Measurements from ENCODE around the gene OPTC.

OPTC gene

GRCh38 chr1:203491664-203492063 is 2.3 kb upstream of the OPTC start:
- no peak for DNase-seq (ENCODE audit: low spot score)

DNA sequence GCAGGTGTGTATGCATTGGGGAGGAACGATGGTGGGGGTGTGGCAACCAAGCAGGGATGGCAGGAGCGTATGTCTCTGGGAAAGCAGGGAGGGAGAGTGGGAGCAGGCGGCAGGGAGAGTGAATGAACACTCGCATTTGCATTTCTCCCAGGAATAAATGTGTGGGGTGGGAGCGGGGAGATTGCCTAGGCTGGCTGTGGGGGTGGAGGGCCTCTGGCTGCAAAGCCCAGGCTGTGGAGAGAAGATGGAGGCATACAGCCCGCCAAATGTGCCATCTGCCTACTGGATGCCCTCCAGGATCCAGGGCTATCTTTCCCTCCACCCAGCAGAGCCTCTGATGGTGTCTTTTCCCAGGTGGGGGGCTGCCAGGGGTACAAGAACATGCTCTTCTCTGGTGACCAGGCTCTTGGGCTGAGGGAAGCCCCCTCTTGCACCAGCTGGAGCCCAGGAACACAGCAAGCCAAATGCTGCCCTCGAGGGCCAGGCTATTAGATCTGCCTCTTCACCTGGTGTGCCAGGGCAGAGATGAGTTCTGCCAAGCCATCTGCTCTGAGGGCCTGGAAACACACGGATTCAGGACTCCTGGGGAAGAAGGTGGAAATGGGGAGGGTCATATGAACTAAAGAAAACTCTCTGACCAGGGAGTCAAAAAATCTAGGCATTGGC is 1.7 kb upstream of the OPTC start:
- no peak for DNase-seq (ENCODE audit: low spot score)

- no peak for DNase-seq (ENCODE audit: low spot score)
These were observed 1.2 kb upstream of the OPTC start for GRCh38 chr1:203492748-203493130.

- no peak for DNase-seq (ENCODE audit: low spot score)
These were observed 1.9 kb downstream of the OPTC start for GRCh38 chr1:203495845-203496244.

GRCh38 chr1:203497269-203497777 is 3.4 kb downstream of the OPTC start:
- DNase-seq (ENCODE audit: low spot score) = no peak

GRCh38 chr1:203499643-203500278 is 5.8 kb downstream of the OPTC start:
- no peak for DNase-seq (ENCODE audit: low spot score)

GRCh38 chr1:203500279-203500678 is 6.3 kb downstream of the OPTC start:
- no peak for DNase-seq (ENCODE audit: low spot score)

DNA sequence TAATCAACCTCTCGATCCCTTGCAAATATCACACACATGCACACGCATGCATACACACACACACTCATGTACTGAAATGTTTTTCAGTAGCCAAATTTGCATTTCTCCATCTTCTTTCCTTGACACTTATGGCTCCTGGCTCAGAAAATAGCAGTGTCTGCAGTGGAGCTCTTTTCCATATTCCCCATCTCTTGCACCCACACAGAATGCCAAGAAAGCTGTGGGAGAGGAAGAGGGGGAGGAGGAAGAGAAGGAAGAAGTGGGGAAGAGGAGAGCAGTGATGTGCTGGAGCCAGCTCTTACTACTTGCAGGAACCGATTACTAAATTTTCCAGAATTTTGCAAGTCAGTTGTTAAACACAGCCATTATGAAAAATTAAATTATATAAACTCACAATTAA is 9.9 kb downstream of the OPTC start:
- DNase-seq (ENCODE audit: low spot score) = peak; percentile 69

- DNase-seq (ENCODE audit: low spot score) = peak; percentile 77
These were observed 10.7 kb downstream of the OPTC start for GRCh38 chr1:203504400-203505250.

GRCh38 chr1:203505526-203506204 is 11.7 kb downstream of the OPTC start:
- DNase-seq (ENCODE audit: low spot score) = no peak

DNA sequence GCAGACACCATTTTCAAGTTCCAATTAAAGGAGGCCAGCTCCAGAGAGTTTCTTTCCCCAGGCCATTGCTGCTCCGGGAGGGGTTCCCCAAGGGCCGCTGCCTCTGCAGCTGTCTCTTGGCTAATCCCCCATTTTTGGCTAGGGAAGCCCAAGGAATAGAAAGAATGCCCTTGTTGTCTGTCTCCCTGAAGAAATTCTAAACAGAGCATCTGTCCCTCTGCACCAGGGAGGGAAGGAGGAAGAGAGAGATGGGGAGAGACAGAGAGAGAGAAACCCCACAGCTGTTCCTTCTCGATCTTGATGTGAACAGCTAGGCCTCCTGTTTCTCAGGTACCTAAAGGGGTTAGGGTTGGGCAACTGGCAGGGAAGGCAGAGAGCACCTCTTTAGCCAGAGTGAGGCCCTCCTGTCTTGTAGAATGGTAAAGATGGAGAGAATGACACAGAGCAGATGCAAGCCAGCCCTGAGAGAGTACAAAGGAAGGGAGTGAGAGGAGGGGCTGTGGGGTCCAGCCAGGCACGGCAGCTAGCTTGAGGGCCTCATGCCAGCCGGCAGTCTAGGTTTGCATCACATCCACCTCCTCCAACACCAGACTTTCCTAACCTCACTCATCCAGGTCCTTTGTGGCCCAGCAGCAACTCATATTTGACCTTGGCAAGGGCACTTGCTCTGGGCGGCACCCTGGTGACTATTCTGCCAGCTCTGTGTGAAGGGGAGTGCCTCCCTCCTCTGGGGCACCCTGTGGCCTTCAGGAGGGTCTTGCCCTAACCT is 13.1 kb downstream of the OPTC start:
- no peak for DNase-seq (ENCODE audit: low spot score)

- no peak for DNase-seq (ENCODE audit: low spot score)
These were observed 13.8 kb downstream of the OPTC start for GRCh38 chr1:203507759-203508158.

GRCh38 chr1:203508463-203509073 is 14.6 kb downstream of the OPTC start:
- DNase-seq (ENCODE audit: low spot score) = no peak

DNA sequence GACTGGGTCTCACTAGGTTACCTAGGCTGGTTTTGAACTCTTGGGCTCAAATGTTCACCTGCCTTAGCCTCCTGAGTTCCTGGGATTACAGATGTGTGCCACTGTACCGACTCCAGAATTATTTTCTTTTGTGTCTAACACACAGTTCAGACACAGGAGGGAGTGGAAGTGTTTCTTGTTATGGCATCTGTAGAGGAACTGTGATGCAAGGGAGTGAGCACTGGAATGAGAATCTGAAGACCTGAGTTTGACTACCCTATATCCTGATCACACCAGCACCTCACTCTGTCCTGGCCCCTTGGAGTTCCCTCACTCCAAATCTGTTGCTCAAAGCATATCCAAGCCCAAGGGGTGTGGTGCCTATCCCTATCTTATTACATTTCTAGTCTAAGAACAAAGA is 15.2 kb downstream of the OPTC start:
- no peak for DNase-seq (ENCODE audit: low spot score)

DNA sequence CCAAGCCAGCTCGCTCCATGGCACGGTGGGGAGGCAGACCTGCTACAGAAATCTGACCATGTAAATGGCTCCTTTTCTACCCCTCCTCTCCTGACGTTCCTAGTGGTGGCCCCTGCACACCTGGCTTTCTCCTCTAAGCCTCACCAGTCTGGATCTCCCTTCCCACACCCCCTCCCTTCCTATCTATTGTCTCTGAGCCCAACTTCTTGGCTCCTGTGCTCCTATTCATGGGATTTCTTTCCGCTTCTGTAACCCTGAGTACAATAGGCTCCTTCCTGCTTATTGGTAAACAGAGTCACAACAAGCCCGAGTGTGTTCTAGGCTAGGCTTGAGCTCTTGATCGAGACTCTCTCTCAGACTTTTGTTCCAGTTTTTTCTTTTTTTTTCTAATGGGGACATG is 17.6 kb downstream of the OPTC start:
- DNase-seq (ENCODE audit: low spot score) = no peak

DNA sequence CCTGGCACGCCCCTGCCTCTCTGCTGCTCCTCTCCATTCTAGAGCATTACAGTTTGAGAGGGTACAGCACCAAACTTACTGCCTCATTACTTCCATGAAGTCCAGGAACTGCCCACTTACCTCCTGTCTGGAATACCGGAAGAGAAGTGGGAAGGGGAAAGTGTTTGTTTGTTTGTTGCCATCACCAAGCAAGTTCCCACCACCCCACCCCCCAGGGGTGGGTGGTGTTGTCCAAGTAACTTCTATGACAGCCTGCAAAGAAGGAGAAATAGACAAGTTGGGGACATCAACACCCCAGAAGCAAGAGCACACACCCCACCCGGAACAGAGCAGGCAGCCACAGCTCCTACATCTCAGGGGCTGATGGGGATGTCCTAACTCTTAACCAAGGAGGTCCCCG is 18.0 kb downstream of the OPTC start:
- DNase-seq (ENCODE audit: low spot score) = no peak

DNA sequence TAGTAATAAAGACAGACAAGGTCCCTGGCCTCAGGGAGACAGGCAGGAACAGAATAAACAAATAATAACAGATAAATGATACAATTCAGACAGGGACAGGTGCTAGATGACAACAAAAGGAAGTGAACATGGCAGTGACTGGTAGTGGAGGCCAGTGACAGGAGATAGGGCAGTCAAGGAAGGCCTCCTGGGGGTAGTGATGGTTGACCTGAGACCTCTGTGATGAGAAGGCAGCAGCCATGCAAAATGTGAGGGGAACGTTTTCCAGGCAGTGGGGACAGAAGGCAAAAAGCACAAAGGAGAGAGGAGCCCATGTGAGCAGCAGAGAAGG is 18.5 kb downstream of the OPTC start:
- DNase-seq (ENCODE audit: low spot score) = no peak

- DNase-seq (ENCODE audit: low spot score) = no peak
These were observed 19.1 kb downstream of the OPTC start for GRCh38 chr1:203512848-203513584.

DNA sequence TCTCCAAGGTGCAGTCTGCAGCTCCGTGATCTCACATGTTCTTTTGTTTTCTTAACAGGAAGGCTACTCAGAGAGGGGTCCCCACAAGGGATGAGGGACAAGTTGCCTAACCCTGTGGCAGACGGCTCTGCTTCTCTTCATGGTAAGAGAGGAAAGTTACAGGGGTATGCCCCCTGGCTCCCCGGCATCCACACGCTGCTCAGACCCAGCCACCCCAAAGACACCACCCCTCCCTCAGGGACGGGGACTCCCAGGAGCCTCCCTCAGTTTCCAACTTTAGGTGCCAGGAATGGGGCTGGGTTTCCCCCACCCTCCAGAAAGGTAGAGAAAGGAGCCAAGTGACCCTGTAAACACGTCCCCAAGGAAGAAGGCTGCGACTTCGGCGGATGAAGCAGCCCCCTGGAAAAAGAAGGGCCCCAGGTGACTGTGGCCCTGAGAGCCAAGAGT is 19.7 kb downstream of the OPTC start:
- no peak for DNase-seq (ENCODE audit: low spot score)

- DNase-seq (ENCODE audit: low spot score) = no peak
These were observed 22.2 kb downstream of the OPTC start for GRCh38 chr1:203516184-203516583.
